Adrenal gland (tissue), 5 donors: ENCODE results near the gene ZBTB9.

Experiments
- CTCF ChIP-seq, 6 experiments: fragments of 450-650 bp in 4 of 6; fragments of 200-600 bp in 2 of 6; sonication (generic) in 1 of 6; IDR thresholded peaks; 1 replicate in 5 of 6; 2 replicates in 1 of 6; pipeline versions ENCODE4 v1.5.1 to v1.8.0; 2016 to 2021; ENCODE audit warnings: antibody characterized with exemption in 6 of 6, mild to moderate bottlenecking in 2 of 6, moderate library complexity in 1 of 6
- POLR2A ChIP-seq, 2 donors: fragments of 450-650 bp; IDR thresholded peaks; one replicate each; pipeline ENCODE4 v1.6.1; 2017; ENCODE audit warnings: antibody characterized with exemption in 2 of 2, mild to moderate bottlenecking in 2 of 2, moderate library complexity in 1 of 2
- donor health status: DM: no; HTN: no; CAD: no.

- TF ChIP-seq CTCF (IDR thresholded peaks at IDR 0.05) (no peak), POLR2A (IDR thresholded peaks at IDR 0.05) (no peak)
These were observed 40.9 kb upstream of the ZBTB9 start for GRCh38 chr6:33413241-33414120.
